Testis (tissue), 2 donors: ENCODE measurements around the gene METTL26.

Experiments used
- POLR2A ChIP-seq: fragments of 450-650 bp; IDR thresholded peaks from one replicate; pipeline ENCODE4 v1.6.1; 2017; ENCODE audit warnings: antibody characterized with exemption, mild to moderate bottlenecking, moderate library complexity
- TF ChIP-seq, protein P1 (sequence below), 3 experiments: fragments of 450-650 bp in 2 of 3; fragments of 200-600 bp in 1 of 3; sonication (generic) in 1 of 3; IDR thresholded peaks; one replicate each; pipeline ENCODE4 v1.5.1; 2016 to 2019; ENCODE audit warnings: antibody characterized with exemption in 3 of 3, mild to moderate bottlenecking in 2 of 3, moderate library complexity in 1 of 3

GRCh38 chr16:637081-638018 lies 1.2 kb upstream of the METTL26 start:
- TF ChIP-seq, protein P1, sequence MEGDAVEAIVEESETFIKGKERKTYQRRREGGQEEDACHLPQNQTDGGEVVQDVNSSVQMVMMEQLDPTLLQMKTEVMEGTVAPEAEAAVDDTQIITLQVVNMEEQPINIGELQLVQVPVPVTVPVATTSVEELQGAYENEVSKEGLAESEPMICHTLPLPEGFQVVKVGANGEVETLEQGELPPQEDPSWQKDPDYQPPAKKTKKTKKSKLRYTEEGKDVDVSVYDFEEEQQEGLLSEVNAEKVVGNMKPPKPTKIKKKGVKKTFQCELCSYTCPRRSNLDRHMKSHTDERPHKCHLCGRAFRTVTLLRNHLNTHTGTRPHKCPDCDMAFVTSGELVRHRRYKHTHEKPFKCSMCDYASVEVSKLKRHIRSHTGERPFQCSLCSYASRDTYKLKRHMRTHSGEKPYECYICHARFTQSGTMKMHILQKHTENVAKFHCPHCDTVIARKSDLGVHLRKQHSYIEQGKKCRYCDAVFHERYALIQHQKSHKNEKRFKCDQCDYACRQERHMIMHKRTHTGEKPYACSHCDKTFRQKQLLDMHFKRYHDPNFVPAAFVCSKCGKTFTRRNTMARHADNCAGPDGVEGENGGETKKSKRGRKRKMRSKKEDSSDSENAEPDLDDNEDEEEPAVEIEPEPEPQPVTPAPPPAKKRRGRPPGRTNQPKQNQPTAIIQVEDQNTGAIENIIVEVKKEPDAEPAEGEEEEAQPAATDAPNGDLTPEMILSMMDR (IDR thresholded peaks at IDR 0.05): no peak
- no peak for TF ChIP-seq POLR2A
